ENCODE results near the gene PKP4.

DNA sequence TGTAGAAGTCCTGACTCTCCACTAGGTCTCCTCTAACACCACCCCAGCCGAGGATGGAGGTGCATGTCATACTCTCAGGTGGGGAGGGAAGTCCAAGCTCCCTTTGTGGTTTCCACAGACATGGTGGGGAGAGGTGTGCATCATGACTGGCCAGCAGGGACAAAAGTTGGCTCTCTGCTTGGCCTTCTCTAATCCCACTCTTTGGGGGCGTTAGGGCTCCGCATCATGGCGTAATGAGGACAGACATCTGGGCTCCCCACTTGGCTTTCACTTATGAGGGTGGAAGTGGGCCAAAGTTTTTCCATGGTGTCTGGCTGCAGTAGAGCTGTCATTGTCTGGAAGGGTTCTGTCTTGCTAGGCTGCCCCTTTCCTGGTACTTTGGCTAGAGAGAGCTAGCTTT lies 257.7 kb downstream of the PKP4 start:
- TF ChIP-seq, protein P1, sequence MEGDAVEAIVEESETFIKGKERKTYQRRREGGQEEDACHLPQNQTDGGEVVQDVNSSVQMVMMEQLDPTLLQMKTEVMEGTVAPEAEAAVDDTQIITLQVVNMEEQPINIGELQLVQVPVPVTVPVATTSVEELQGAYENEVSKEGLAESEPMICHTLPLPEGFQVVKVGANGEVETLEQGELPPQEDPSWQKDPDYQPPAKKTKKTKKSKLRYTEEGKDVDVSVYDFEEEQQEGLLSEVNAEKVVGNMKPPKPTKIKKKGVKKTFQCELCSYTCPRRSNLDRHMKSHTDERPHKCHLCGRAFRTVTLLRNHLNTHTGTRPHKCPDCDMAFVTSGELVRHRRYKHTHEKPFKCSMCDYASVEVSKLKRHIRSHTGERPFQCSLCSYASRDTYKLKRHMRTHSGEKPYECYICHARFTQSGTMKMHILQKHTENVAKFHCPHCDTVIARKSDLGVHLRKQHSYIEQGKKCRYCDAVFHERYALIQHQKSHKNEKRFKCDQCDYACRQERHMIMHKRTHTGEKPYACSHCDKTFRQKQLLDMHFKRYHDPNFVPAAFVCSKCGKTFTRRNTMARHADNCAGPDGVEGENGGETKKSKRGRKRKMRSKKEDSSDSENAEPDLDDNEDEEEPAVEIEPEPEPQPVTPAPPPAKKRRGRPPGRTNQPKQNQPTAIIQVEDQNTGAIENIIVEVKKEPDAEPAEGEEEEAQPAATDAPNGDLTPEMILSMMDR (IDR thresholded peaks at IDR 0.05; ENCODE audit: low read length), result no peak
- no peak for TF ChIP-seq EZH2 (IDR thresholded peaks at IDR 0.05; ENCODE audit: borderline replicate concordance, low read length)
